Measurements from ENCODE around the gene SREBF1.
A peak's percentile ranks its signal among the peaks of the same experiment; 100 is the strongest.

Gene SREBF1

GRCh38 chr17:17836818-17837379 lies at the start of gene SREBF1:
TSS of gene SREBF1 (minus strand) at chr17:17836986. CDS start at chr17:17836817, 169 bp downstream.
- no peak for DNase-seq (ENCODE audit: low spot score)

DNA sequence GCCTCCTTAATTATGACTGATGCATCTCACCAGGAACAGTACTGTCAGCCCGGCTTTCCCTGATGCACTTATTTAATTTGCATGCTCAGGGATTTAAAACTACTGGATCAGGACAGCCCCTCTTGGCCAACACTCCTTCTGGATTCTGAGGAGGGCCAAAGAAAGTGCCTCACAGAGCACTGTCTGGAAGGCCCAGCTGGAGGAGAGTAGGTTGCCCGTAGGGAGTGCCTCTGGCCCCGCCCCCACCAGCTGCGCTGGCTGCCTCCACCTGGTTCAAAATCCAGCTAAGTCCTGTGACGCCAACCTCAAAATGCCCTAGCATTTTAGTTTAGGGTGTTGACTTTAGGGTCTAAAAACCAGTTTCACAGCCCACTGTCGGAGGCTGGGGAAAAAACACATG lies 49.4 kb upstream of the SREBF1 start:
- no peak for DNase-seq (ENCODE audit: low spot score)

DNA sequence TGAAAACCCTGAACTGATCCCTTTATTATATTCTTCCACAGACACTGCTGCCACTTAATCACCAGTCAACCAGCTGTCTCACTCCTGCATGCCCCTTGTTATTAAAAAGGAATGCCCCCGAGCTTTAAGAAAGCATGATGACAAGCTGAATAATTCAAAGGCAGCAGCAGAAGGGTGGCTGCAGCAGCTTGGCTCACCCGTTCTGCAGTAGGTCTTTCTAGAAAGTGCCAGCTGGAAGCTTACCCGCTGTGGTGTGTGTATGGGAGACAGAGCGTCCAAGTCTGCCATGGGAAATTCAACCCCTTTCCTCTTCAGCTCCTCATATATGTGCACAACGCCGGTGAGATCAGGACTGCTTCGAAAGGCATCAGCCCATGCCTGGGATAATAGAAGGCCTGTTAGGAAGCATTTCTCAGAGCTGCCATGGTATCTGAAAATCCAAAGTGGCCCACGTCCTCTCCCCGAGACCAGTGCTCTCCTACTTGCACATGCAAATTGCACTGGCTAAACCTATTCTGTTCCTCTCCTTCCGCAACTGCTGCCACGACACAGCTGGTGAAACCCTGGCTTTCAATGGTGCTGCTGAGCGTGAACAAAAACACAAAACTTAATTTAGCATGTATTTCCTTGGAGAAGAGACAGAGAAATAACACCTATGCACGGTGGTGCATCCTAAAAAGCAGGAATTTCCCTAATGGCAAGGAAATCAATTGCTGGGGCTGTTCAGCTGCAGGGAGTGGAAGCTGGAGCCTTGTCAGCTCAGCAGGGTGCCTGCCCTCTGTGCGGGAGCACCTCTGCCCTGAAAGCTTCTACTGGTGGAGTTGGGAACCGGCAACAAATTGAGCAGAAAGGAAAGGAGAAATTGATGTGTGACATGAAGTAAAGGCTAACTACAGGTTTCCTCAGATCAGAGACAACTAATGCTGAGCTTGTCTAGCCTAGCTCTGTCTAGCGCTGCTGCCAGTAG lies 47.9 kb upstream of the SREBF1 start:
- no peak for DNase-seq (ENCODE audit: low spot score)

DNA sequence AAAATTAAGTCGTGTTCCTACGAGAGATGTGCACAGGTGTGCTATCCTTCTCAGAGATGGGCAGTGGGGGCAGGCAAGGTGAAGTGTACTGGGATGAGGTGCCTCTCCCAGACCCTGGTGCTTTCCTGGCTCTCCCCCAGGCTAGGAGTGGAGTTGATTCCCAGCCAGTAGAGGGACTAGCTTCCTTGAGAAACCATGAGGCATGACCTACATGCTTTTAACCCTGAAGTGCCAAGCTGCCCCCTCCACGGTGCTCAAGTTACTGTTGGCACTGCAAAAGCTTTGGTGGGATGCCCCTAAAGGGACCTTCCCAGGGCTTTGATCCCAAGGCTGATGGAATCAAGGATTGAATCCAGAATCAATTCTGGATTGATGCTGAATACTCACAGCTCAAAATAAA lies 47.0 kb upstream of the SREBF1 start:
- DNase-seq (ENCODE audit: low spot score) = no peak

DNA sequence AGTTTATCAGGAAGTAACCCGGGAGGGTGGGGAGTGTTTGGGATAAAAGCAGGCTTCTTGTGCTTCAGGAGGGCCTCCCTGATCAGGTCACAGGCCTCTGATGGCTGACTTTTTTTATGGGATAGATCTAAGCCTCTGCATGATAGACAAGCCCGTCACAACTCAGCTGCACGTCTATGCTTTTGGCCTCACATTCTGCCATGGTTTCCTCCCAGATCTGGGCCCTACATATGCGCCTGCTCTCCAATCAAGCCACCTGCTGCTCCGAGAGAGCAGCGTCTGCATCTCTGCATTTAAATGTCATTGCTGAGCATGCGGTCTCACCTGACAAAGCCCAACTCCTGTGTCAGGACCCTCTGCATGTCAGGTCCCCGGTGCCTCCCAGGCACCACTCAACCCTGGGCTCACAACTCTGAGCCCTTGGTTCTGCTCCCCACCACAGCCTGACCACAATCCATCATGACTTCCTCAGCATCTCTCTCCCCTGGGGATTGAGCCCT lies 45.3 kb upstream of the SREBF1 start:
- no peak for DNase-seq (ENCODE audit: low spot score)

GRCh38 chr17:17880577-17881196 lies 43.9 kb upstream of the SREBF1 start:
- DNase-seq (ENCODE audit: low spot score) = no peak

GRCh38 chr17:17877529-17878358 lies 41.0 kb upstream of the SREBF1 start:
- no peak for DNase-seq (ENCODE audit: low spot score)

DNA sequence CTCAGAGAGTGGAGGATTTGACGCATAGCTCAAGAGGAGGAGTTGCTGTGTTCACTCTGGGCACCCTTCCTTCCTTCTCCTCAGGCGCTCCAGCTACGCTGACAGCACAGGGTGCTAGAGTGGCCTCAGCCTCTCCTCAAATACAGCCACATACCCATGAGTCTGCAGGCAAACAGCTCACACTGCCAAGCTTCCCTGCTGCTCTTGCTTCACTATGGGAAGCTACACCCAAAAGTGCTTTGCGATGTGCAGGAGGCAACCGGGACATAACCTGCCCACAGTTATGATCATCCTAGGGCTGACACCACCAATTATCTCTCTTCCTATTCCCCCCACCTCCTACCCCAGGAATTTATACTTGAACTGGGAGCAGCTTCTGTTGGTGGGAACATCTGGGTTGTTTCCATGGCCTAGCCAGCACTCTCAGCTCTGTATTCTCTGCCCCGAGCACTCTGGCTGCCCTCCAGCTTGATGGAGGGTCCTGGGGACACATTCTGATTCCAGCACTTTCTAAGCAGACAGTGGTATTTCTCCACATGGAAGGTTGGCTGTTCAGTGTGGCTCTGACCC lies 40.3 kb upstream of the SREBF1 start:
- DNase-seq (ENCODE audit: low spot score) = no peak

DNA sequence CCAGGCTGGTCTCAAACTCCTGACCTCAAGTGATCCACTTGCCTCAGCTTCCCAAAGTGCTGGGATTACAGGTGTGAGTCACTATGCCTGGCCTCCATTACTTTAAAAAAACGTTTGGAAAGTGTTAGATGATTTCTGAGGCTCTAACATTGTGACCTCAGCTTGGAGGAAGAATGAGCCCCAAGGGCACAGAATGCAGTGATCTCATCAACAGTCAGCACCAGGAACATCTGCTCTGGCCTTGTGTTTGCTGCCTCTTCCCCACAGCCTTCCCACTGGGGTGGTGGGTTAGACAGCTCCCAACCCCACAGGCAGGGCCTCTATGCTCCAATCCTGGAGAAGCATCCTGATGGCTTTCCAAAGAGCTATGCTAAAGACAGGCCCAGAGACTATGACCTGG lies 37.7 kb upstream of the SREBF1 start:
- peak; percentile 47 for DNase-seq (ENCODE audit: low spot score)

DNA sequence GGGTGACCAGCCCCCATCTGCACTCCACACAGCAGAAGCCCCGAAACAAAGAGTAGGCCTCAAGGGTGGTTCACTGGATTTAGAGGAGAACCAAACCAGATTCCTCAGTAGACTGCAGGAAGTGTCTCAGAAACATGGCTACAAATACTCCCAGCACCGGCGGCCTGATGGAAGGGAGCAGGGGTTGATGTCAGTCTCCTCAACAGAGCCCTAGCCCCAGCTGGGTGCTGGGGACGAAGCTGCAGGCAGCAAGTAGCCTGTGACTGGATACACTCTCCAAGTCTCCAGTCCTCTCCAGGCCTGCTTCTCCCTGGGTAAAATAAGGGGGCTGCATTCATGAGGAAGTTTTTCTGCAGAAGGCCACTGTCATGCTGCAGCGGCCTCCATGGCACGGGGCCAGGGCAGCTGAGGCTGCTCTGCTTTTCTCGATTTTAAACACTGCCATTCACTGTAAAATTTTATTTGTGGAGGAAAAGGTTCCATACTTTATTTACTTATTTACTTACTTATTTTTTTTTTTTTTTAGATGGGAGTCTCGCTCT lies 36.7 kb upstream of the SREBF1 start:
- DNase-seq (ENCODE audit: low spot score) = no peak

DNA sequence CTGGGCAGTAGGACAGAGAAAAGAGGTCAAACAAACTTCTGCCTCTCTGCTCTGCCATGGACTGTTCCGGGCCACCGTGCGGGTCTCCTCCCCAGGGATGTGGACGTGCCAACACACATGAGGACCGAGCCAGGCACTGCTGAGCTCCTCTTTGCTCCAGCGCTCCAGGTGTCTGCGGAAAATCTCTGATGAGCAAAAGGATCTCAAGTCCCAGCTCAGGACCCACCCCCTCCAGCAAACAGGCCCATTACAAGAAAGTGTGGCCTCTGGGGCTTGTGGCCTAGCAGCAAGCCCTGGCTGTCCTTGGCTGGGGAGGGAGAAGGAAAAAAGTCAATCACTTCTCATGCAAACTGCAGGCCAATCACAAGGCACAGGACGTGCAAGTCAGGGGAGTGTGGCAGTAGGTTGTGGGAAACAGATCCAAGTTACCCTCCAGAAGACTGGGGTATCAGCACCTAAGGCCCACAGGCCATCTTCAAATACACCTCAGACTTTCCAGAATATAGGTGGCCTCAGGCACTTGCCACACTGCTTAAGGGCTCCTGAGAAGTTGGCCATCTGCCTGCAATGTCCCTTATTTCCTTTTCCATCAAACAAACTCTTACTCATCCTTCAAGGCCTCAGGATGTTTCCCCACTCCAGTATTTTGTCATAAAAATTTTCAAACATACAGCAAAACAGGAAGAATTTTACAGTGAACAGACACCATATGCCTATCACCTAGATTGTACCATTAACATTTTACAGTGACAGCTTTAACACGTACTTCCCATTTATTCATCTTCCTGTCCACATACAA lies 36.0 kb upstream of the SREBF1 start:
- no peak for DNase-seq (ENCODE audit: low spot score)

DNA sequence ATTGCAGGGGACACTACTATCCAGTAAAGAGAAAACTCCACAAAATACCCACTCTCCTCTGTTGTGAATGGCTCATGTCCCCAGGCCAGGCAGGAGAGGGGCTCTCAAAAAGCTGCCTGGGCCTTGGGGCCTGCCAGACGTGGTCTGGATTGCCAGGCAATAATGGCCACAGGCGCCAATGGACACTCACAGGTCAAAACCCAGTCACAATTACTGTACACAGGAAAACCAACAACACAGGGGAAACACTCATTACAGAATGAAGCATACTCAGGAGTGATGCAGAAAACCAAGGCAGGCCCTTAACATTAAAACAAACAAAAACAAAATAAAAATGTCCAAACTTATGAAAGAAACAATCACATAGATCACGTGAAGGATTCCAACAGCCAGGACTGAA lies 35.1 kb upstream of the SREBF1 start:
- DNase-seq (ENCODE audit: low spot score) = no peak

- no peak for DNase-seq (ENCODE audit: low spot score)
Measured at GRCh38 chr17:17870247-17870646, 33.5 kb upstream of the SREBF1 start.

- DNase-seq (ENCODE audit: low spot score) = peak; percentile 49
Measured at GRCh38 chr17:17868641-17869522, 32.1 kb upstream of the SREBF1 start.

GRCh38 chr17:17866897-17867296 lies 30.1 kb upstream of the SREBF1 start:
- DNase-seq (ENCODE audit: low spot score) = no peak

- no peak for DNase-seq (ENCODE audit: low spot score)
Measured at GRCh38 chr17:17866425-17866824, 29.6 kb upstream of the SREBF1 start.

DNA sequence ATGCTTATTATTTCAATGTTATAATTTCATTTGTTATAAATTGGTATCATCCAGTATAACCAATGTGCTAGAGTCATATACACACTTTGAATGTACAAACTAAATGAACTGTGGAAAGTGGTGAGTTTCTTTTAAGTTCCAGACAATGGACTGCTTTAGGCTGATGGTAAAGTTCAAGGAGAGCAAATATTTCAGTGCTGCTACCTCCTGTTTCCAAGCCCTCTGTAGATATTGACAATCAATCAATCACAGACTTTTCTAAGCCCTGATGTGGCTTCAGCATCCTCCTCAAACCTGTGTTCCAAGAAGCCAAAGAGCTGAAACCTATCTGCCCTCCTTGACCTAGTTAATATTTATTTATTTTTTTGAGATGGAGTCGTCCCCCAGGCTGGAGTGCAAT lies 28.2 kb upstream of the SREBF1 start:
- DNase-seq (ENCODE audit: low spot score) = no peak

- DNase-seq (ENCODE audit: low spot score) = no peak
Measured at GRCh38 chr17:17860766-17861107, 24.0 kb upstream of the SREBF1 start.

DNA sequence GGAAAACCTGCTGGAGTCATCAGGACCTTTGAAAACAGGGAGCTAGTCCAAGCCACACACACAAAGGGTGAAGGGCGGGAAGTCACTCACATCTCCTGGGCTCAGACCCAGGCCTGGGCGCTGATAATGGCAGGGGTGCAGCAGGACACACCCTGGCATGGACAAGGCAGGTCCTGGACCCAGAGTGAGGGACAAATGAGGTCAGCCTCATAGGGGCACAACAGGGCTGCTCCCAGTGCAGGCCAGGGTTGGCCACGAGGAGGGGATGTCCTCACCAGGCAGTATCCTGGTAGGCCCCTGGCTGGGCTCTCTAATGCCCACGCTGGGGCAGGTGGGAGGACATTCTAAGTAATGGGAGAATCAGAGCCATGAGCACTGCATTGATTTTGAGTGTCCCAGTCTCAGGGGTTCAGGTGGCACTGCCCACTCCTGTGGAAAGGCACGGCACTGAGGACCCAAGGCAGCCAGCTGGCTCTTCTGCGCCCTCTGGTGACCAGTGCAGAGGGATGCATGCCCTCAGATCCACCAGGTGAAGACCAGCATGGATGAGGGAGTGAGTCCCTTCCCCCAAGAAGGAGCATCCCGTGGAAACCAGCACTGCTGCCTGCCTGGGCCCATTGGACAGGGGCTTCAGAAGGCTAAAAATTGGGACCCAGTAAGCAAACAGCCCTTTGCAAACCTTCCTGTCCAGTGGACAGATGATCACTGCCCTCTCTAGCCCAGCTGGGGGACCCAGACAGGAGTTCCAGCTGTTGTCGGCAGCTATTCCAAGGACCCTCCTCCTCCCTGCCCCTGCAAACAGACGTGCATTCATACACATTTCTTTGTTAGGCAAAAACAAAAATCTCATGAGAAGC lies 23.4 kb upstream of the SREBF1 start:
- DNase-seq (ENCODE audit: low spot score) = peak; percentile 45
